HepG2 (cell line): ENCODE results near the gene VPS37B.

Experiments
- CTCF ChIP-seq: sonication (generic); formaldehyde crosslinking; IDR thresholded peaks from 2 replicates; pipeline ENCODE4 v1.5.0; 2020; ENCODE audit warnings: mild to moderate bottlenecking, missing genetic modification reagents, moderate library complexity
- NPAS2 ChIP-seq: sonication (generic); formaldehyde crosslinking; IDR thresholded peaks from 2 replicates; pipeline ENCODE4 v1.8.0; 2022; ENCODE audit warnings: mild to moderate bottlenecking, missing genetic modification reagents, borderline replicate concordance
- TCF12 ChIP-seq, 2 experiments: fragments of 450-650 bp in 1 of 2; sonication (generic) in 1 of 2; formaldehyde crosslinking in 1 of 2; IDR thresholded peaks; 2 replicates each; pipeline versions ENCODE4 v1.6.1 to v1.8.0; 2017 to 2022; ENCODE audit warnings: antibody characterized with exemption in 1 of 2, mild to moderate bottlenecking in 1 of 2, missing genetic modification reagents in 1 of 2, moderate library complexity in 1 of 2
- TEAD3 ChIP-seq: optimal IDR thresholded peaks from 2 replicates; pipeline ENCODE3; 2016; ENCODE audit warnings: borderline replicate concordance
- TF ChIP-seq, protein P1 (sequence below): sonication (generic); formaldehyde crosslinking; conservative IDR thresholded peaks from 2 replicates; pipeline ENCODE4 v1.8.1; 2023; ENCODE audit warnings: missing genetic modification reagents

- TF ChIP-seq TEAD3, result no peak
- no peak for TF ChIP-seq TCF12 (IDR thresholded peaks at IDR 0.05)
- TF ChIP-seq TCF12 (CRISPR knock-in tag; IDR thresholded peaks at IDR 0.05), result no peak
- no peak for TF ChIP-seq NPAS2 (CRISPR knock-in tag)
- no peak for TF ChIP-seq CTCF
- TF ChIP-seq, protein P1, sequence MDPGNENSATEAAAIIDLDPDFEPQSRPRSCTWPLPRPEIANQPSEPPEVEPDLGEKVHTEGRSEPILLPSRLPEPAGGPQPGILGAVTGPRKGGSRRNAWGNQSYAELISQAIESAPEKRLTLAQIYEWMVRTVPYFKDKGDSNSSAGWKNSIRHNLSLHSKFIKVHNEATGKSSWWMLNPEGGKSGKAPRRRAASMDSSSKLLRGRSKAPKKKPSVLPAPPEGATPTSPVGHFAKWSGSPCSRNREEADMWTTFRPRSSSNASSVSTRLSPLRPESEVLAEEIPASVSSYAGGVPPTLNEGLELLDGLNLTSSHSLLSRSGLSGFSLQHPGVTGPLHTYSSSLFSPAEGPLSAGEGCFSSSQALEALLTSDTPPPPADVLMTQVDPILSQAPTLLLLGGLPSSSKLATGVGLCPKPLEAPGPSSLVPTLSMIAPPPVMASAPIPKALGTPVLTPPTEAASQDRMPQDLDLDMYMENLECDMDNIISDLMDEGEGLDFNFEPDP (CRISPR knock-in tag), result no peak
Observed at GRCh38 chr12:122846622-122847515, 49.1 kb downstream of the VPS37B start.
